BE2C (cell line): ENCODE data around the gene MED15.
"Not testable (repeated sequence)": the region's sequence is repeated elsewhere in the genome, so short reads cannot be mapped to it uniquely, and the experiment has no call there.

Experiments
- DNase-seq: peaks from one replicate; pipeline ENCODE4 v3.0.0-alpha.2; 2020
- H3K27me3 ChIP-seq: fragments of 250-450 bp; sonication (Bioruptor Pico); 2 replicates; pipeline ENCODE4 v1.5.1; 2020; ENCODE audit warnings: mild to moderate bottlenecking
- H3K36me3 ChIP-seq: fragments of 250-450 bp; sonication (Bioruptor Pico); 2 replicates; pipeline ENCODE4 v1.5.1; 2020; ENCODE audit warnings: mild to moderate bottlenecking
- H3K4me1 ChIP-seq: fragments of 250-450 bp; sonication (Bioruptor Pico); 2 replicates; pipeline ENCODE4 v1.5.1; 2020
- H3K4me3 ChIP-seq: 2 replicates; pipeline ENCODE4 v1.5.1; 2011; ENCODE audit warnings: low read depth, low read length
- H3K9me3 ChIP-seq: fragments of 250-450 bp; sonication (Bioruptor Pico); 2 replicates; pipeline ENCODE4 v1.5.1; 2020
- CTCF ChIP-seq: IDR thresholded peaks from 2 replicates; pipeline ENCODE4 v1.5.1; 2012; ENCODE audit warnings: mild to moderate bottlenecking, low read depth, low read length

The MED15 gene

GRCh38 chr22:20618488-20618887, 111.1 kb downstream of the MED15 start:
- Histone ChIP-seq H3K9me3 (no peaks in the 10 kb centered on the region; the same call in 1 of the 2 replicates), H3K4me1 (no peaks in the 10 kb centered on the region), H3K36me3 (no peaks in the 10 kb centered on the region), H3K4me3 (no peak overlapping the region), H3K27me3 (no peaks in the 10 kb centered on the region)
- no peak for TF ChIP-seq CTCF
- DNase-seq = no peak

DNA sequence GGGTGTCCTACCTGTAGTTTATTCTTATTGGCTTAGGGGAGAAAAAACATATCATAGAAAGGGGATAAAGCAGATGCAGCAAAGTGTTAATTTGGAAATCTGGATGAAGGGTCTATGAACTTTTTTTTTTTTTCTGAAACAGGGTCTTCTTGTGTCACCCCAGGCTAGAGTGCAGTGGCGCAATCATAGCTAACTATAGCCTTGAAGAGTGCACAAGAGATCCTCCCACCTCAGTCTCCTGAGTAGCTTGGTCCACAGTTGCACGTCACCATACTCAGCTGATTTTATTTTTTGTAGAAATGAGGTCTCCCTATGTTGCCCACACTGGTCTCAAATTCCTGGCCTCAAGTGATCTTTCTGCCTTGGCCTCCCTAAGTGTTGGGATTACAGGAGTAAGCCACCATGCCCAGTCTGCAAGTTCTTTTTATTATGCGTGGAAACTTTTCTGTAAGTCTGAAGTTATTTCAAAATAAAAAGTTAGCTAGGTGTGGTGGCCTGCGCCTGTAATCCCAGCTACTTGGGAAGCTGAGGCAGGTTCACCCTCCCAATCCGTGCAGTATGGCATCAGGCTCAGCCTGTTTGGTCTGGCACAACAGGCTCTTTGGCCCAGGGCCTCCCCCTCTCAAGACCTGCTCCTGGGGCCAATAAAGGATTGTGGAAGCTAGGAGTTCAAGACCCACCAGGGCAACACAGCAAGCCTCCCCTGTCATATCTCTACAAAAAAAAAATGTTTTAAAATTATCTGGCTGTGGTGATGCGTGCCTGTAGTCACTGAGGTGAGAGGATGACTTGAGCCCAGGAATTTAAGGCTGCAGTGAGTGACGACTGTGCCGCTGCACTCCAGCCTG, 111.9 kb downstream of the MED15 start:
- no peaks in the 10 kb centered on the region for H3K36me3 ChIP-seq

DNA sequence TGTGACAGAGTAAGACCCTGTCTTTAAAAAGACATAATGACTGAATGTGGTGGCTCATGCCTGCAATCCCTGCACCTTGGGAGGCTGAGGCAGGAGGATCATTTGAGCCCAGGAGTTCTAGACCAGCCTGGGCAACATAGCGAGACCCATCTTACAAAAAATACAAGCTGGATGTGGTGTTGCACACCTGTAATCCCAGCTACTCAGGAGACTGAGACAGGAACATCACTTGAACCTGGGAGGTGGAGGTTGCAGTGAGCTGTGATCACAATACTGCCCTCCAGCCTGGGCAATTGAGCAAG, 112.4 kb downstream of the MED15 start:
- H3K9me3 ChIP-seq, H3K27me3 ChIP-seq, H3K4me3 ChIP-seq, DNase-seq, H3K36me3 ChIP-seq, H3K4me1 ChIP-seq: not testable (repeated sequence)

More for the DNA sequence above, 111.9 kb downstream of the MED15 start:
- Histone ChIP-seq H3K4me1 (no peaks in the 10 kb centered on the region), H3K9me3 (no peaks in the 10 kb centered on the region; the same call in 1 of the 2 replicates), H3K27me3 (no peaks in the 10 kb centered on the region), H3K4me3 (no peak overlapping the region)
- TF ChIP-seq CTCF = no peak
- no peak for DNase-seq

DNA sequence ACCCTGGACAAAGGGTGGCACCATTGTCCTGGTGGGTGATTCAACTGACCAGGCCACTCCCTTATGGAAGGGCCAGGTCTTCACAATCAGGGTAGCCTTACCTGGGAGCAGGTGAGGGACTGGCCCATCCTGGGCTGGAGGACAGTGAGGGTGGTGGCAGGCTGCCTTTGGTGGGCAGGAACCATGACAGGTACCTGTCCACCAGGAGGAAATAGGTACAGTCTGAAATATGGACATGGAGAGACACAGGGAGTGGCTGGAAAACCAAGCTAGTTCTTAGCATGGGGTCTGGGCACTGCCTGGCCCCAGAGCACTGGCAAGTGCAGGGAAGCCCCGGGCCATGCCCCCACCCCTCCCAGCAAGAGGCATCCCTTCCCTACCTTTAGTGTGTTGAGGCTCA, 113.8 kb downstream of the MED15 start:
- no peak for DNase-seq
- Histone ChIP-seq H3K27me3 (no peaks in the 10 kb centered on the region), H3K4me3 (no peak overlapping the region), H3K9me3 (no peaks in the 10 kb centered on the region; the same call in 1 of the 2 replicates), H3K4me1 (no peaks in the 10 kb centered on the region), H3K36me3 (no peaks in the 10 kb centered on the region)
- no peak for TF ChIP-seq CTCF

- H3K4me3 ChIP-seq = no peak overlapping the region
Observed at GRCh38 chr22:20622650-20623339, 115.4 kb downstream of the MED15 start.

DNA sequence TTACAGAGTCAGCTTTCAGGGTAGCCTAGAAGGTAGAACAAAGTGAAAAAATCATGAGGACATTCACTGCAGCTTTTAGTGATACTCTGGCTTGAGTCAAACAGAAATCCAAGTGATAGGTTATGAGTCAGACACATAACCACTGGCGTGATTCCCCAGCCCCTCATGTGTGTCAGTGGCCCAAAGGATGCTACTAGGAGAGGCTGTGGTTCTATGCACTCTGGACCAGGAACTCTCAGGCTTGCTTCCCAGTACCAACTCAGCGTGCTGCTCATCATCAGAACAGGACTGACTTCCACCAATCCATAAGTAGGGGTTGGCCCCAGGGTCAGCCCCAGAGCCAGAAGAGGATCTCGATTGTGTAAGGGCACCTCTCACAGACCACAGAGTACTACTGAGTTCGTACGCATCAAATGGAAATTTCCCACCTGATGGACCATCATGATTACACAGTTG, 116.8 kb downstream of the MED15 start:
- no peaks in the 10 kb centered on the region for H3K27me3 ChIP-seq
- H3K36me3 ChIP-seq = no peaks in the 10 kb centered on the region
- no peak overlapping the region for H3K4me3 ChIP-seq
- no peak for DNase-seq
- no peaks in the 10 kb centered on the region for H3K4me1 ChIP-seq
- H3K9me3 ChIP-seq = no peaks in the 10 kb centered on the region; the same call in 1 of the 2 replicates
- no peak for TF ChIP-seq CTCF

More at GRCh38 chr22:20622650-20623339, 115.4 kb downstream of the MED15 start:
- Histone ChIP-seq H3K36me3 (no peaks in the 10 kb centered on the region), H3K27me3 (no peaks in the 10 kb centered on the region), H3K4me1 (no peaks in the 10 kb centered on the region), H3K9me3 (no peaks in the 10 kb centered on the region; the same call in 1 of the 2 replicates)
- no peak for TF ChIP-seq CTCF
- DNase-seq = no peak
